GM21723 (cell line): ENCODE results near the gene CSF1.

Experiments
- ATAC-seq: cut with Tn5 transposase; IDR thresholded peaks from one replicate; pipeline ENCODE4 v1.9.1; 2021; ENCODE audit warnings: mild to moderate bottlenecking, moderate library complexity; ENCODE audit not compliant: unreplicated experiment

CSF1 gene

DNA sequence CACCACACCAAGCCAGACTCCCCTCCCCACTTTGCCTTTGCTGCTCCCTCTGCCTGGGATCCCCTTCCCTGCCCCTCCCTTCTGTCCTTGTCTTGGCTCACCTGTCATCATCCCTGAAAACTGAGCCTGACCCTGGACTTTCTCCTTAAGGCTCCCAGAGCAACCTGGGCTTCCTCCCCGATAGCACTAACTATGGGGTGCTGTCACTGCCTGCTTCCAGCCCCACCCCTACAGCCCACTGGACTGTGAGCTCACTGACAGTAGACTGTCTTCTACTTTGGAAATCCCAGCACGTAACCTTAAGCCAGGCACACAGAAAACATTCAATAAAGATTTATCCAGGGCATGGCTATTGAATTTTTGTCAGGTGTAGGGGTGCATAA lies 9.5 kb upstream of the CSF1 start:
- no peak for ATAC-seq

DNA sequence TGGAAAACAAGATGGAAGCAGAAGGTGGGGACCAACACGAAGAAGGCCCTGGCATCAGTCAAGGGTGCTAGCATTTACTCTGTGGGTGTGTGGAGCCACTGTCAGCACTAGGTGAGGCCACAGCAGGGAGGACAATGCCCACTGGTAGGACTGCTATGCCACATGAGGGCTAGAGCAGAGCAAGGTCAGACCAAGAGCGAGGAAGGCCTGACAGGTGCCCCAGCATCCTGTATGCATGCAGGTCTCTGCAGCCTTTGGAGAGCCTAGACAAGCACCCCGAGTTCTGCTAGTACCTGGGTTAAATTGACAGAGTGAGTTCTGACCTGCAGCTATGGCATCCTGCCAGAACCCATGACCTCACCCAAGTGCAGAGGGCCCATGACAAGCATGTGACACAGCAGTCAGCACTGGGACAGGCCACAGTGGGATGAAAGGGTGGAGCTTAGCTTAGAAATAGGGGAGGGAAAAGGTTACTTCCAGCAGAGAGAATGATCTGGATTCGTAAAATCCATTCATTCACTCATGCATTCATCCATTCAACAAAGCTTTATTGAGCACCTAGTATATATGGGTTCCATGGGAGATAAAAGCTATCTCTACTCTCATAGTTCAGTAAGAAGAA lies 9.0 kb upstream of the CSF1 start:
- no peak for ATAC-seq

DNA sequence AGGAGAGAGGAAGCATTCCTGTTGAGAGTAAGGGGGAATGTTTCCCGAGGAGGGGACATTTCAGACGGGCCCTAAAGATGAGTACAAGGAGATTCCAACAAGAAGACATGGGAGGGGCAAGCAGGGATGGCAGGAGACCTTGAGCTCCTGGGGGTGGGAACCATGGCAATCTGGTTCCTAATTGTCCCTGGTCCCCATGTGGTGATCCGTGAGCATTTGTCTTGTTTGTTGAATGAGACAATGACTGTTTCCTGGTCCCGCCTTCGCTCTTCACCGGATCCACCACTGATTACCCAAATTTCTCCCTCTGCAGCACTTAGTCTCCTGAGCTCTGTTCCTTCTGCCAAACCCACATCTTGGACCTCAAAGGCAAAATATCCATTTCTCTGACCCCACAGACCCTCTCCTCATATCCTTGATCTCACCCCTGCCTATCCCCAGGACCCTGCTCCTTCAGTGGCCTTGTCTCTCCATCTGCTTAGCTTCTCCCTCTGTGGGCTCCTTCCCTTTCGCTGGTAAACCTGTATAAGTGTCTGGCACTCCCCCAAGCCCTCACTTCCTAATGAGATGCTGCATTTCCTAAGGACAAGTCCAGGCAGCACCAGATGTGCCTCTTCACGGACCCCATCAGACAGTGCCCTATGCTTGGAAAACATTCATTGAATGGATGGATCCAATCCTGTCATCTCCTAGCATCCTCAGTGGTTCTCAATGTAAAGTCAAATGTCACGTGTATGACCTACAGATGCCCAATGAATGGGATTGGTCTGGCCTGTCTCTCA lies 8.3 kb upstream of the CSF1 start:
- ATAC-seq = no peak

DNA sequence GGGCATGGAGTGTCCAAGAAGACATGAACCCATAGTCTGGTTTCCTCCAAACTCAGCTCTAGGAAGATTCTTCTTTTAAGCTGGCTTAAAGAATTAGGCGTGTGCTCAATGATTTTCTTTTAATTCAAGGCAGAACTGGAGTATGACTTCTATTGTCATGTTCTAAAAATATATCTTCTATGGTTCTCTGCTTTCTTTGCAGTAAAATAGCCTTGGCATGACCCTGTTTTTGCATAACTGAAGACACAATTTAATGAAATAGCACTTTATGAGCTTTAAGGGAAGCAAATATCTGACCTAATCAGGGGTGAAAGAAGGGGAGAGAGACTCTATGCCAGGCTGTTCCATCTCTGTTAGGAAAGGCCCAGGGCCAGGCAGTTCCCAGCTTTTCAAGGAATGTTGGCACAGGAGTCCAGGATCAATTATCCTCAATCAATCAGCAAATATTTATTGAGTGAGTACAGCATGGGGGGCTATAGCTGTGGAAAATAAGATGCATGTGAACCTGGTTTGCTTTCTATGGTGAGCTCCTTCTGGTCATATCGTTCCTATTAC lies 7.2 kb upstream of the CSF1 start:
- no peak for ATAC-seq

DNA sequence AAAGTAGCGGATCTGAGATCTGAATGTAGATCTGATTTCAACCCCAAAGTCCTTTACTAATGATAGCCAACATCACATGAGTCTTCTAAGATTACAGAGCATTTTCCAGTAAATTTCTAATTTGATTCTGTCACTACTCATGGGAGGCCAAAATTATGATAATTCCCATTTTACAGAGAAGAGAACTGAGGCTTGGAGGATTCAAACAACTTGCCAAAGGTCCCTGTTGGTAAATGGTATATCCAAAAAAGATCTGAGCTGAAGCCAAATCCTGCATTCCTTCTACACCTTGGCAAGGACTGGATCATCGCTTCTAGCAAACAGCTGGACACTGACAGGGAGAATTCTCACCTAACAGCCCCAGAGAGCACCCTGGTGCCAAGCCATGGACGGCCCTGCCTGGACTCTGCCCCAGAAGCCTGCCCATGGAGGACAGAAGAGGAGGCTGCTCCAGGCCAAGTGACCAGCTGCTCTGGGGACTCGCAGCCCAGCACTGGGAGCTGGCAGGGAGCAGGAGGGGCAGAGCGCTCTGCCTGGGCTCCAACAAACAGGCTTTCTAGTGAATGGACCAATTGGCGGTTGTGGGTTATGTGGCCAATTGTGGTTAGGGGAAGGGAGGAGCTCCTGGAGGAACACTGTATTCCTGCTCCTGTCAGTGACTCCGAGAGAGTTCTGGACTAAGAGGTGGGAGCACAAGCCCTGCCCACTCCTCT lies 6.4 kb upstream of the CSF1 start:
- ATAC-seq = no peak

DNA sequence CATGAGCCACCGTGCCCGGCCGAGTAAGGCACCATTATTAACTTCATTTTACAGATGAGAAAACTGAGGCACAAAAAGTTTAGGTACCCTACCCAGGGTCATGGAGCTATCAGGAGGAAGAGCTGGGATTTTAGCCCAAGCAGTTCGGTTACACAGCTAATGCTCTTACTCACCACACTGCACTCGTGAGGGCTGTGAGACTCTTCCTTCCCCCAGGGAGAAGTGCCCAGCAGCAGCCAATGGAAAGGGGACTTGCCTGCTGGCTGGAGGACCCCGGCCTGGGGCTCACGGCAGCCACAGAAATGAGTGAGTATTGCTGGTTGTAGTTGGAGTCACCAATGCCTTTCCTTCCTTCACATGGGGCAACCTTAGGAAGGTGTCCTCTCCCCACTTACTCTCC lies 5.2 kb upstream of the CSF1 start:
- ATAC-seq = peak; percentile 2

DNA sequence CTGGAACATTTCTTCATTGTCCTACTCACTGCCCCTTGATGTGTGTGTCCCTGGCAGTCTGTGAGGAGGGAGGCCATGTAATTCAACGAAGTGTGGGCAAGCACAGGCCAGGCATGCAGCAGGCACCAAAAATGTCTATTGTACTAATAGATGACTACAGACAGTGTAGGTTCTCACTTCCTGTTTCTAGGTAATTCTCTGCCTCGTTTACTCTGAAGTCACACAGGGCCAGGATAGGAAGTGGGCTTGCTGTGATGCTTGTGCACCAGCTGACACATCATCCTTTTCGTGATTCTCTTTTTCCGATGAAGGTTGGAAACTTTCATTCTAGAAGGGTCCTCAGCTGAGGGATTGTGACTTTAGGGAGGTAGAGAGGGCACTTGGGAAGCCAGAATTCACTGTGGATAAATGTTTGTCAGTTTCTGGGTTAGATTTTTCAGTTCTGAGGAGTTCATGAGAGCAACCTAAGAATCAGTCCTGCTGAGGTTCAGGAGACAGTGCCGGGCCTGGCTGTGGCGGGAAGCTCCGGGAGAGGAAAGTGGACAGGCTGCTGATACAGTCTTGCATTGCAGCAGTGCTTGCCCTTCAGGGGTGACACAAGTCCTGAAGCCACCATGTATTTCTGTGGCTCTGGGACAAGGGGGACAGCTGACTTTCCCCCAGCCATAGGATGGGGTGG lies 4.3 kb upstream of the CSF1 start:
- ATAC-seq = peak; percentile 88

DNA sequence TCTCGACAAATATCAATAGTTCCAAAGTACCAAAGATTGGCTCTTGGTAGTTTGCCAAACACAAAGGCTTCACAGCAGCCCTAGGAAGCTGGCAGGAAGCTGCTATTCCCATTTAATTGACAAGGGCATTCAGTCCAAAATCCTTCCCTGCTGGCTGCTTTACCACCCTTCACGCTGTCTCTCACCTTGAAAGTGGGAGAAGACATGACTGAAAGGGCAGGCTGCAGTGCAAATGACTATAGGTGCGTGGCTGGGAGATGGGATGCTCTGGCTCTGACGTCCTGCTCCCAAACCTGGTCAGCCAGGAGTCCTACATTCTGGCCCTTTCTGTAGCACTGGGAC lies 3.8 kb upstream of the CSF1 start:
- ATAC-seq = no peak

DNA sequence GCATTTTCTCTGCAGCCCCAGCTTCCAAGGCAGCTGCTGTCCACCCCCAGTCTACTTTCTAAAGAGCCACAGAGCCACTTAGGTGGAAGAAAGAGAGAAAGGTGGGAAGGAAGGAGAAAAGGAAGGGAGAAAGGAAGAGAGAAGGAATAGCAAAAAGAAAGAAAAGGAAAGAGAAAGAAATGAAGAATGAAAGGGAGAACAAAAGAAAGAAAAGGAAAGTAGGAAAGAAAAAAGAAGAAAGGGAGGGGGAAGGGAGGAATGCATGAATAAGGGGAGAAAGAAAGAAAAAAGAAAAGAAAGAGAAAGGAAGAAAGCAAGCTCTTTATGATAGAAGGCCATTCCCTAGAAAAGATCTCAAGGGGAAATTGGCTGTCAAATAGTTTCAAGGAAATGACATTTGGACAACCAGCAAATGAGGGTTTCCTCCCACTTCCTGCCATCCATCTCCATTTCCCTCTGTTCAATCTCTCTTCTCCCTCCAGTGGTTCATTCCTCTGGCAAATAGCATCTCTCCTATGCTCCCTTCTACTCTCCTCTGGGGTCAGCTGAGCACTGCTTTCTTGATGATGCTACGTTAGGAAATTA lies 3.4 kb upstream of the CSF1 start:
- ATAC-seq = no peak

DNA sequence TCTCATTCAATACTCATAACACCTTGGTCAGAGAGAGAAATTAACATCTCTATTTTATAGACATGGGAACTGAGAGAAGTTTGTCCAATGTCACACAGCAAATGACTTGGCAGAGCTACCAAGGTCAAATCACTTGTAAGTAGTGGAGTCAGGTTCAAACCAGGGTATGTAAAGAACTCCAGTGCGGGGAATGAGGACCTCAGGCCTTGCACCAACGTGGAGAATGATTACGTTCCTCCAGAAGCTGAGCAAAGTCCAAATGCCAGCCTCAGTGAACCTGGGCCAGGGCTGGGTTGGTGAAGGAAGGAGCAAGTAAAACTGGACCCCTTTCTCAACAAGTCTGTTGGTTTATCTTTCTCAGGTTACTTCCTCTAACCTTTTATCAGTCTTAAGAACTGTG lies 1.8 kb upstream of the CSF1 start:
- ATAC-seq = no peak

DNA sequence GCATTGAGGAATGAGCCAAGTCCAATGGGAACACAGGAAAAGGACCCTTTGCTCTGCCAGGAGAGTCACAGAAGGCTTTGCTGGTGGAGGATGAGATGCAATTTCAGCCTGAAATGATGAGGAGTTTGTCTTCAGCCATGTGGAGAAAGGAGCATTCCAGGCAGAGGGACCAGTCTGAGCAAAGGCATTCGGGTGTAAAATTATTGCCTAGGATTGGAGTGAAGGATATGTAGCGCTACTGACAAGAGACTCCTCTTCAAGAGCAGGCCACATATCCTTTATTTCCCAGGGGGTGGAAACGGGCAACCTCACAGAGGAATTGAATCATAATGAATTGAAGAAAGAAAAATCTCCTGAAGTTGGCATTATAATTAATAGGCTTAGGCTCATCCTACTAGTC lies 1.1 kb upstream of the CSF1 start:
- no peak for ATAC-seq

DNA sequence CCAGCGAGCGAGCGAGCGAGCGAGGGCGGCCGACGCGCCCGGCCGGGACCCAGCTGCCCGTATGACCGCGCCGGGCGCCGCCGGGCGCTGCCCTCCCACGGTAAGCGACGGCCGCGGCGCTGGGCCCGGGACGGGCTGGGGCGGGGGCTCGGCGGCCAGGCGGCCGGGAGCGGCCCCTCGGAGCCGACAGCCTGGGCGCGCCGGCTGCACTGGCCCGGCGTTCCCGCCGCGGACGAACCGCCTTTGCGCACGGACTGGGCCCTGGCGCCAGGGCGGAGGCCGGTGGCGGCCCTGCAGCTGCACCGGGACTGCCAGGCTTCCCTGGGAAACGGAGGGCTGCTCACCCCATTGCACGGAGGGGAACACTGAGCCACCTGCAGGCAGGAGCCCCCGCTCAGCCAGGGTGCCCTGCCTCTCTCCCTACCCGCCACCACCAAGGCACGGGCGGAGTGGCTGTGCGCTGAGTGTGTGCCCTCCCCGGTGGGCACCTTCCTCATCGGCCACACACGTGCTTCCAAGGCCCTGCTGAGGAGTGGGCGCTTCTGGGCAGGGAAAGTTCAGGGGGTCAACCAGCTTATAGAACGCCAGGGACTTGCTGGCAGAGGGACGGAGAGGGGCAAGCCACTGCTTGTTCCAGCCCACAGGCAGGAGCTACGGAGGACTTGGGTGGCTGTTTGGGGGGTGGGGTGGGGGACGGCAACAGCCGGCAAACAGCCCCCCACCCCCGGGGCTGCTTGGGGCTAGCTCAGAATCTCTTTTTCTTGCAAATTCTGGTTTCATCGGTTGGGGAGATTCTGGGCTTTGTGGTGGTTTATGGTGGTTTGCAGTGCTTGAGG lies 532 bp downstream of the CSF1 start:
- no peak for ATAC-seq

DNA sequence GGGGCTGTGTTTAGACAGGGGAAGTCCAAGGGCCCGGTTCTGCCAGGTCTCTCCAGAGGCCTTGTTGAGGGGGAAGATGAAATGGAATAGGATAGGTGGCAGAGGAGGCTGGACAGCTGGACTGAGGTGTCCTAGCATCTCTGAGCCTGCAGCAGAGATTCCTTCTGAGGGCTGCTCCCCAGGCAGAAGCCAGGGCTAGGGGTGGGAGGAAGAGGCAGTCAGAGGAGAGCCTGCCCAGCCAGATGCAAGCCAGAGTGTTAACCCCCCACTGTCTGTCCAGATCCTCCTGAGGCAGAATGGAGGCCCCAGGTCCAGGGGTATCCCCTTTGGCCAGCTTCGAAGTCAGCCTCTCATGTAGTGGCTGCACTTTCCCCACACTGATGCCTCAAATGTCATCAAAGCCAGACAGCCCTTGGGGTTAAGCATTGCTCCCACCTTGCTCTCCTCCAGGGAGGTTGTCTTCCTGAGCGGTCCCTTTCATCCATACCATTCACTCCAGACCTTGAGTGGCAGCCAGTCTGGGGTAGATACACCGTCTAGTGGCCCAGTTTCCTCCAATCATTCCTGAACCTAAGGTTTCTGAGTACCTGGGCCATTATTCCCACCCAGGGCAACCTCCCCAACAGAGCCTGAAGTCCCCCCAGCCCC lies 1.7 kb downstream of the CSF1 start:
- ATAC-seq = no peak

DNA sequence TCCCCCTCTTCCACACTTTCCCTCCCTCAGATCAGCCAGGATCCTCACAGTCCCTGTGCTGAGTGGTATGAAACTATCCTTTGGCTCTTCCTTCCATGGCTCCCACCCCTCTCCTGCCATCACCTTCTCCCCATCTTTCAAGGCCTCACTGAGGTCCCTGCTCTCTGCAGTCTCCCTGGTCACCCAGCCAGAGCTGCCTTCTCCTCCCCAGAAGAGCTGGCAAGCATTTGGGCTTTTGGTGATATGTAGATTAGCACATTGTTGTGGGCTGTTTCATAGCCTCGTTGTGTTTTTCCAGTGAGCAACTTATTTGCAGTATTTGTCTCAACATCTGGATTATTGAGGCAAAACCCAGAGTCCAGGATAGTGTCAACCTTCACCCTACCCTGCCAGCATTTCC lies 2.2 kb downstream of the CSF1 start:
- no peak for ATAC-seq

DNA sequence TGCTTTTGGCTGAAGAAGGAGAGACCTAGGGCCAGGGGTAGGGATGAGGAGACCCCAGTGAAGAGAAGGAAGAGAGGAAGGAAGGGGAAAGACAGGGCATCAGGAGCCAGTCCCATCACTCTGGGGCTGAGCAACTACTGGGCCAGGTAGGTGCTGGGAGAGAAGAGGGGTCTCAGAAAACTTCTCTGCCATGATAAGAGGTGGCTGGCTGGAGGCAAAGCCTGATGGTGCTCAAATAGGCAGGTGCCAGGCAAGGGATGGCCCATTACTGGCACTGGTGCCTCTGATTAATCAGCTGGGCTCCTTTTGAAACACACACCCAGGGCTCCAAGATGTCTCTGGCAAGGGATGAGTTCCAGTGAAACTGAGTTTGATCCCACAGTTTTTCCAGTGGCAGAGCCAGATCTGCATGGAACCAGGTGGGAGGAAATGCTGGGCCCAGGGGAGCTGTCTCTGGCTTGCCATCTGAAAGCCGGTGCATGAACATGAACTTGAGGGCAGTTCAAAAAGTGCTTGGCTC lies 2.8 kb downstream of the CSF1 start:
- no peak for ATAC-seq

DNA sequence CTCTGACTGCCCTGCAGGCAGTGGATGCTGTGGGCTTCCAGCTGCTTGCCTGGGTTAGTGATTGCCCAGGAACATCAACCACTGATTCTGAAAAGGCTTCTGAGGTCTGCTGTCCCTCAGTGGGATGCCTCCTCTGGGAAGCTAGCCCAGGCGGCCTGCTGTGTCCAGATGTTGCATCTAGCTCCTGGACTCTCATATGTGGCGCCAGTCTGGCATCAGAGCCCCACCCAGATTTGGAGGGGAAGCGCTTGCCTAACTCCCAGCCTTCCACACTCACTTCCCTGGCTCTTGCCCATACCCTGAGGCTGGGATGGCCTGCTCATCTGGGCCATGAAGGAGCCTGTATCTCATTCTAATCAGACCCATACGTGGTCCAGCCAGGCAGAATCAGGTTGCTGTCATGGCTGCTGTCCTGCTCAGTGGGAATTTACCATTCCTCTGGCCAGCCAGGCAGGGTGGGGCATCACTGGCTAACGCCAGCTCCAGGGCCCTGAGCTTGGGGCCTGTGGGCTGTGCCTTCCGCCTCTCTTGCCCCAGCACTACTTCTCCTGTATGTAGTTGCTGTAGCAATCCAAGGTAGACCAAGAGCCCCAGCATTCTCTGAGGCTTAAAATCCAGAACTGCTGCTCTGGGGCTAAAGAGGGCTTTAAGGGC lies 4.1 kb downstream of the CSF1 start:
- no peak for ATAC-seq

DNA sequence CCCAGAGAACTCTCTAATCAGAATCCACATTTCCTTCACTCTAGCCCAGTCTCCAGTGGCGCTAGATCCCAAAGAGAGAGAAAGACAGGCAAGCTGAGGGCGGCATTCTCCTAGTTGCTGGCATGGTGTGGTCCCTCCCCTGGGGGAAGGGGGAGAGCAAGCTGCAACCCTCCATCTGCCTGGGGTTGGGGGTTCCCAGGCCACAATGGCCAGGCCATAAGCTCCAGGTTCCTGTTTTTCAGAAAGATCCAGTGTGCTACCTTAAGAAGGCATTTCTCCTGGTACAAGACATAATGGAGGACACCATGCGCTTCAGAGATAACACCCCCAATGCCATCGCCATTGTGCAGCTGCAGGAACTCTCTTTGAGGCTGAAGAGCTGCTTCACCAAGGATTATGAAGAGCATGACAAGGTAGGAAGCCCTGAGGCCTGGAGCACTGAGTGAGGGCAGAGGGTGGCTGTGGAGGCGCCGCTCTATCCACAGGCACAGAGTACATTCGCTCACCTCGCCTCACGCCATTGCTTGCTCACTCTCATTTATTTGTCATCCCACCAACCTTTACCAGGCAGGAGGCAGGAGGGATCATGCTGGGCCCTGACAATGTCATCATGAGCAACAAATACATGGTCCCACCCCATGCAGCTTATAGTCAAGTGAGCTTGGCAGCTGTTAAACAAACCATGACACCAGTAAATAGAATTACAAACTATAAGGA lies 6.6 kb downstream of the CSF1 start:
- no peak for ATAC-seq
